Measurements from ENCODE around the gene ZNF428.
"Not testable (repeated sequence)": the region's sequence is repeated elsewhere in the genome, so short reads cannot be mapped to it uniquely, and the experiment has no call there.

Gene ZNF428

DNA sequence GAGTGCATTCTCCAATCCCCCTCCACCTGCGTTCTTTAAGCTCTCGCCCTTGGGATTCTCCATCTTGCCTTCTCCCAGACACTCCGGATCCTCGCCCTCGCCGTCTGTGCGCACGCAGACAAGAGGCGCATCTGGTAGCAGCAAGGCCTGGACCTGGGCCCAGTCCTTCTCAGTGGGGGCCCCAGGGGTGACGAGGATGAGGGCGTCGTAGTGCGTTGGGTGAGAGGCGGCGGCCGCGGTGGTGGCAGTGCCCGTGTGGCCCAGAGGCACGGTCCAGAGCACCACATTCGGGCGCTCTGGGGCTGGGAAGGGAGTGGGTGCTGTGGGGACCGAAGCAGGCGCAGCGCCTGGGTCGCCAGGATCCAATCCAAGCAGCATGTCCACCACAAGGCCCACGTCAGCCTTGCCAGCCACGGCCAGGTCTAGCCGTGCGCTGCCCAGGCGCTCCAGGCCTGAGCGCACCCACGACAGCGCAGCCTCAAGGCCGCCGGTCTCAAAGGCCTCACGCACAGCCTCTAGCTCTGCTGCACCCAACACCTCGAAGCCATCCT is 26.6 kb downstream of the ZNF428 start:
- DNase-seq (ENCODE audit: low spot score): no peak

DNA sequence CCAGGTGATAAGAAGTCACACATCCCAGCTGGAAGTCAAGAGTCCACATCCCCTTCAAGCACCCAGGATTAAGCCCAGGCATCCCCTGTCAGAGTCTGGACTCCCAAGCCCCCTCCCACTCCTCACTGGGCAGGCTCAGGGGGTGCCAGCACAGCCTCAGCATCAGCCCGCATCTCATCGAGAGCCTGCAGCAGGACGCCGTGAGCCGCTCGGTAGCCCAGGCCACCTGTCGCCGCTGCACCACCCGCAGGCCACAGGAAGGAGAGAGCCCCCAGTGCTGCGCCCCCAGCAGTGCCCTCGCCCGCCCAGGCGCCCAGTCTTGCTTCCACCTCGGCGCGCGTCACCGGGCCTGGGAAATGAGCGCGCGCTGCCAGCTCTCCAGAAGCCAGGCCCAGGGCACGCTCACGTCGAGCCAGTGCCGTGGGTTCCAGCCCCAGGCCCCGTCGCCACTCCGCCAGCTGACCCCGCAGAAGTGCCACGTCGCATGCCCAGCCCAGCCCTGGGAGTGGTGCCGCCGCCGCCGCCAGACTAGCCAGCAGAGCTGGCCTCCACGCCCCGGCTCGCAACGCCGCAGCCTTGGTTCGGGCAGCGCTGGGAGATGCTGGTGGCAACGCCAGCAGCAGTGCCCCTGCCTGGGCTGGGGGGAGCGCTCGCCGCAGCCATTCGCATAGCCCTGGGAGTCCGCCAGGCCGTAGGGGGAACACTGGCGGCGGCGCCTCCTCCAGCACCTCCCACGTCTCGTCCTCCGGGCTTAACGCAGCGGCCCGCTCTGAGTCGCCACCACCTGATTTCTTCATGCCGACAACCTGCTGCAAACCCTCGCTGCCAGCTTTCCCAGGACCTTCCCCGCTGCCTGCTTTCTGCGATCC is 27.3 kb downstream of the ZNF428 start:
- no peak for DNase-seq (ENCODE audit: low spot score)

DNA sequence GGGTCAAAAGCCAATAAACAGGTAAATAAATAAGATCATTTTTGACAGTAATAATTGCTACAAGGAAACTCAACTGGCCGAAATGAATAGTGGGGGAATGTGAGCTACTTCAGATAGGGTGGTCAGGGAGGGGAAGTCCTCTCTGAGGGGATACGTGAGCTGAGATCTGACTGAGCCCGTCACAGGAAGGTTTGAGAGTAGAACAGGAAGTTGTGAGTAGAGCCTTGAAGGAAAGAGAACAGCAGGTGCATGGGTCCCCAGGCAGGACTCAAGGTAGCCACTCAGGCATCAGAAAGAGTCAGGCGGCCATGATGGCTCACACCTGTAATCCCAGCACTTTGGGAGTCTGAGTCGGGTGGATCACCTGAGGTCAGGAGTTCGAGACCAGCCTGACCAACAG is 29.8 kb downstream of the ZNF428 start:
- no peak for DNase-seq (ENCODE audit: low spot score)

DNA sequence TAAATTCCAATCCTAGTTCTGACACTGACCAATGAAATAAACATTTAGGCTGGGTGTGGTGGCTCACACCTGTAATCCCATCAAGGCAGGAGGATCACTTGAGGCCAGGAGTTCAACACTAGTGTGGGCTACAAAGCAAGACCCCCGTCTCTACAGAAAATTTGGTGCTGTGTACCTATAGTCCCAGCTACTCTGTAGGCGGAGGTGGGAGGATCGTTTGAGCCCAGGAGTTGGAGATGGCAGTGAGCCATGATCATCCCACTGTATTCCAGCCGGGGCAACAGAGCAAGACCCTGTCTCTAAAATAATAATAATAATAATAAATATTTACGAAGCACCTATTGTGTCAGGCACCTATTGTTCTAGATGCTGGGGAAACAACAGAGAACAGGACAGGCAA is 30.2 kb downstream of the ZNF428 start:
- DNase-seq (ENCODE audit: low spot score): no peak

DNA sequence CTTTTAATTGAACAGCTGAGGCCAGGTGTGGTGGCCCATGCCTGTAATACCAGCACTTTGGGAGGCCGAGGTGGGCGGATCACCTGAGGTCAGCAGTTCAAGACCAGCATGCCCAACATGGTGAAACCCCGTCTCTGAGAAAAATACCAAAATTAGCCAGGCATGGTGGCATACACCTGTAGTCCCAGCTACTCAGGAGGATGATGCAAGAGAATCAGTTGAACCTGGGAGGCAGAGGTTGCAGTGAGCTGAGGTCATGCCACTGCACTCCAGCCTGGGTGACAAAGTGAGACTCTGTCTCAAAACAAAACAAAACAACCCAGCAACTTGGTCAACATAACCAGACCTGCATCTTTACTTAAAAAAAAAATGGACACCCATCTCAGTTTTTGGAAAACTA is 32.4 kb downstream of the ZNF428 start:
- not testable (repeated sequence) for DNase-seq (ENCODE audit: low spot score)

DNA sequence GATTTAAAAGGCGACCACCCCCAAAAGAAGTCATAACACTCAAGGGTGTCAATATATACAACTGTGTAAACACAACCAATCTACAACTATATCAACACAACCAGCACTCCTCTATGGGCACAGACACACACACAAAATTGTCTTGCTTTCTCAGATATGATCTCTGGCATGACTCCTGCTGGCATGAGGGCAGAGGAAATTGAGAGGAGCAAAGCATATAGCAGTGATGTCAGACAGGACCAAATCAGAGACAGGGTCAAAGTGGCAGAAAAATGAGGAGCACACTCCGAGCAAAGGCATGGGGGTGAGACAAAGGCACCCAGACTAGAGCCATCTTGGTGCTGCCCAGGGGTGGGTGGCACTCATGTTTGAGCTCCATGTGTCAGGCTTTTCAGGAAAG is 33.1 kb downstream of the ZNF428 start:
- DNase-seq (ENCODE audit: low spot score): no peak

DNA sequence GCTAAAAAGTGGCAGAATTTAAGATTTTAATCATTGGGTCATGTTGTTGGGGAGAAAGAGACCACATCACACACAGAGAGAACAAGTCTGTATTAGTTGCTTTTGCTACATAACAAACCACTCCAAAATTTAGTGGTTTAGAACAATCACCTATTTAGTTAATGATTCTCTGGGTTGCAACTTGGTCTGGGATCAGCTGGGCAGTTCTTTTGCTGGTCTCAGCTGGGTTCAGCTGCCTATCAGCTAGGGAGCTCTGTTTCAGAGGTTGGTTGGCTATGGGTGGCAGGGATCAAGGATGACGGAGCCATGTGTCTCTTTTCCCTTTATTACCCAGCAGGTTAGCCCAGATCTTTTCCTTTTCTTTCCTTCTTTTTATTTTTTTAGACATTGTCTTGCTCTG is 34.9 kb downstream of the ZNF428 start:
- DNase-seq (ENCODE audit: low spot score): no peak

DNA sequence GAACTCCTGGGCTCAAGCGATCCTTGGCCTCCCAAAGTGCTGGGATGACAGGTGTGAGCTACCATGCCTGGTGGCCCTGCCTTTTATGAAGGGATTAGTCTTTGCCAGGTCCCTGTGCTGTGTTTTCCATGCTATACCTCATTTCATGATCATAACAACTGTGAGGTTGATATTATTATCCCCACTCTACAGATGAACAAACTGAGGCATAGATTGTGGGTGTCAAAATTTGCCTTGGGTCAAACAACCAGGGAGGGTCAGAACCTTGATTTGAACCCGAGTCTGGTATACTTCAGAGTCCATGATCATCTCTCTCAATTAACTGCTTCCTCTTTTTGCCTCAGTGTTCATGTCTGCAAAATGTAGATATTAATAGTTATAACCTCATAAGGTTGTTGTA is 36.9 kb downstream of the ZNF428 start:
- no peak for DNase-seq (ENCODE audit: low spot score)

DNA sequence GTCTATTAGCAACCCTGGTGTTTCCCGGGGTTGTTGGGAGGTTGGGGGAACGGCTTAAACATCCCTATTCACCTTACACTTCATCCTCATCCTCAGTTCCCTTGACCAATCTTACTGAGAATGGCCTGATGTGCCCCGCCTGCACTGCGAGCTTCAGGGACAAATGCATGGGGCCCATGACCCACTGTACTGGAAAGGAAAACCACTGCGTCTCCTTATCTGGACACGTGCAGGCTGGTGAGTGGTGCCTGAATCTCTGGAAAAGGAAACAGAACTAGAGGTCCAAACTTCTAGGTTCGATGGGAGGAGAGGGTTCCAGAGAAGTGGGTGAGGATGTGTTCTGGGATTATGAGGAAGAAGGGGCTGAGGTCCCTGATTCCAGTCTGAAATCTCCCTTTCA is 38.0 kb downstream of the ZNF428 start:
- no peak for DNase-seq (ENCODE audit: low spot score)

DNA sequence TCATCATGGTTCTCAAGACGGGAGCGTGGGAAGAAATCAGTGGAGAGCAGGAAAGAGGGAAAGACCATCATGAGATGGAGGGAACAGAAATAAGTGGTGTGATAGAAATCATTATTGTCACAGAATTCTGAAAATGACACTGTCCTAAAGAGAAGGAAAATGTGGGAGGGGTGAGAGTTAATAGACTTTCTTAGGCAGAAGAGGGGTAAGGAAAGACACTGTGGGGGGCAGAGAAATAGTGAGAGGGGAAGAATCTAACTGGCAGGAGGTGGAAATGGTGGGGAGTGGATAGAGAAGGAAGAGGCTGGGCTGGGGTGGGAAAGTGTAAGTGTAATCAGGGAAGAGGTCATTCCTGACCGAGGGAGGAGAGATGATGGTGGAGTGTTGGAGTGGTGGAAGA is 40.6 kb downstream of the ZNF428 start:
- DNase-seq (ENCODE audit: low spot score): no peak

DNA sequence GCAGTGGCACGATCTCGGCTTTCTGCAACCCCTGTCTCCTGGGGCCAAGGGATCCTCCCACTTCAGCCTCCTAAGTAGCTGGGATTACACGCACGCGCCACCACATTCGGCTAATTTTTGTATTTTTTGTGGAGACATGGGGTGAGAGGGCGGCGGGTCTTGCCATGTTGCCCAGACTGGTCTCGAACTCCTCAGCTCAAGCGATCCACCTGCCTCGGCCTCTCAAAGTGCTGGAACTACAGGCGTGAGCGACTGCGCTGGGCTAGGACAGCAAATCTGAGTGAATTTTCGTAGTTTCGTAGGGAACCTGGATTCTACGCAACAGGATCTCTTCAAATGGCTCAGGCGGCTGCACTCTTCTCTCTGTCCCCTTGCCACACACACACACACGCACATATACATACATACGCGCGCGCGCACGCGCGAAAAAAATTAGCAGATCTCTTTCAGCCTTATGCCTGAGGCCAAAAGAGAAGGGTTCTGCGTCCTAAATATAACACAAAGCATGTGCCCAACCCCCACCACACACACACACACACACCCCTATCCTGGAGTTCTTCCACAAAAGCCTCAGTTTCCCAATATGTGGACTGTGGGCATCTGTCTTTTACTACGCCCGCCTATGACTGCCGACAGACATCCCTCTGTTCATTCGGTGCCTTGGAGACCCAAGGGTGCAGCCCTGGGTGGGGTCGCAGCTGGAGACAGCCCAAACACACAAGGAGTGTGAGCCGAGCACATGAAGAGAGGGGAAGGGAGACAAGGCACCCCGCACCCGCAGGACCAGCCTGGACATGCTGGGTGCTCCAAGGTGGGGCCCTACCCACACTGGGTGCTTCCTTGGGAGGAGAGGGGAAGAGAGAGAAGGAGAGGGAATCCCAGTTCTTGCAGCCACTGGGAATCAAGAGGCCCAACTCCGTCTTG is 43.2 kb downstream of the ZNF428 start:
- DNase-seq (ENCODE audit: low spot score): no peak

DNA sequence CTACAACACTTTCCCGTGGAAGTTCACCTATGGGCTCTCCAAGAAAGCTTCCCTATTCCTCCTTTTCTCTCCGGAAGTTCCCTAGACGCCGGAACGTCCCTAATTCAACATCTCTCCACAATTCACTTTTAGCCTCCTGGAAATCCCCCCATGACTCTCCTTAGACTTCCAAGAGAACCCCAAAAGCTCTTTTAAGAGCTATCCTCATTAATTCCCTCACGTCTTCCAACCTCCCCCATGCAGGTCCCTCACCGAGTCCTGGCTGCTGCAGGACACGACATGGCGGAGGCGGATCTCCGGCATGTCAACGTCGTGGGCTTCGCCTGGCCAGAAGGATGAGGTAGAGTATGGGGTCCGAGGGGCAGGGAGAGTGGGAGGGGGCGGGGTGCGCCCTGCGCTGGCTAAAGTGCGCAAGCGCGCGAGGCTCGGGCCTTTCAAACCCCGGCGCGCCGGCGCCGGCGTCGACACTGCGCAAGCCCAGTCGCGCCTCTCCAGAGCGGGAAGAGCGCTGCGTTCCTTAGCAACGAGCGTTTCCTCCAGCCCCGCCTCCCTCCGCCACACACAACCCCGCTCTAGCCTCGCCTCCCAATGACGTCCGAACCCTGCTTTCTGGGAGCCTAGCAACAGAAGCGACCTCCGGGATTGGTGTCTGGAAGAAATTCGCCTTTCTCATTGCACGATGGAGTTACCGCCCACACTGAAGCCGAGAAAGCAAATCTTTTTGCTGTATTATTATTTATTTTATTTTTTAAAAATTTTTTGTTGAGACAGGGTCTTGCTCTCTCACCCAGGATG is 44.1 kb downstream of the ZNF428 start, which contains the start of the genes PINLYP and XRCC1:
TSS of gene PINLYP (plus strand) at position 646 of the 795 bp plus-strand sequence. CDS start 1,391 bp downstream, outside the sequence.
TSS of gene XRCC1 (minus strand) at position 372 of the 795 bp plus-strand sequence. CDS start at position 303, 69 bp downstream.
- DNase-seq (ENCODE audit: low spot score): peak; percentile 97

DNA sequence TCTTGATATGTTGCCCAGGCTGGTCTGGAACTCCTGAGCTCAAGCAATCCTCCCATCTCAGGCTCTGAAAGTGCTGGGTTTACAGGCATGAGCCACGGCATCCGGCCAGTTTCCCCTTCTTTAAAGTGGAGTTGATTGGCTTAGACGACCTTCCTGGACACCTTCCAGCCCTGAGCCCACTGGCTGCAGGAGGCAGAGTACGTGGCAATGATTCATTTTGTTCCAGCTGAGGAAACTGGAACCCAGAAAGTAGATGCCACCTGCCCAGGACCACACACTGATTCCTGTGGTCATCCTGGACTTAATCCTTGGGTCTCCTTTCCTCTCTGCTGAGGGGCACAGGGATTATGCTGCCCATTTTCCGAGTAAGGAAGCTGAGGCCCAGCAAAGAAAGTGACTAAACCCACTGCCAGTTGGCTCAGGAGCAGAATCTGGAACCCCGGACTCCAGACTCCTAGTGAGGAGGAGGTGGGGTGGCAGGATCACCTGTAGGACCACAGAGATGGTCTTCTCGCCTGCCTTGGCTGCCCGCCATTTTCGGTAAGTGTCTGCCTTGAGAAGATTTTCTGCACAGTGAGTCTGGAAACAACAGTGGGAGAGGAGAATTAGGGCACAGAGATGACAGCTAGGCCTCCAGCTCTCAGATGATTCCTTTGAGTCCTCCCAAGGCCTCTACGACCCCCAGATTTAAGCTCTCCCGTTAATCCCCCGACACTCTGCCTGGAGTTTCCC is 44.8 kb downstream of the ZNF428 start:
- DNase-seq (ENCODE audit: low spot score): no peak

DNA sequence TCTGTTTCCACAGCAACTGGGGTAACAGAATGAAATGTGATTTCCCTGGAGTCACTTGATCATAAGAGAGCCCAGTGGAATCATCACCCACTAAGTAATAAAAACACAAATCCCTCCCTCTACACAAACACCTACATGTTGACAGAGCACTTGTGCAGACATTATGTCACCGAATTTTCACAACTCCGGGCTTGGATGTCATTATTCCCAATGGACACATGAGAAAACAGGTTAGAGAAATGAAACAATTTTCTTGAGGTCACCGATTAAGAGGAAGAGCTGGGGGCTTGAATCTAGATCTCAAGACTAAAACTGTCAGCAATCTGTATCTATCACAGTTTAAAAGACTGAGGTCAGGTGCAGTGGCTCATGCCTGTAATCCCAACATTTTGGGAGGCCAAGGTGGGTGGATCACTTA is 47.2 kb downstream of the ZNF428 start:
- peak; percentile 46 for DNase-seq (ENCODE audit: low spot score)

DNA sequence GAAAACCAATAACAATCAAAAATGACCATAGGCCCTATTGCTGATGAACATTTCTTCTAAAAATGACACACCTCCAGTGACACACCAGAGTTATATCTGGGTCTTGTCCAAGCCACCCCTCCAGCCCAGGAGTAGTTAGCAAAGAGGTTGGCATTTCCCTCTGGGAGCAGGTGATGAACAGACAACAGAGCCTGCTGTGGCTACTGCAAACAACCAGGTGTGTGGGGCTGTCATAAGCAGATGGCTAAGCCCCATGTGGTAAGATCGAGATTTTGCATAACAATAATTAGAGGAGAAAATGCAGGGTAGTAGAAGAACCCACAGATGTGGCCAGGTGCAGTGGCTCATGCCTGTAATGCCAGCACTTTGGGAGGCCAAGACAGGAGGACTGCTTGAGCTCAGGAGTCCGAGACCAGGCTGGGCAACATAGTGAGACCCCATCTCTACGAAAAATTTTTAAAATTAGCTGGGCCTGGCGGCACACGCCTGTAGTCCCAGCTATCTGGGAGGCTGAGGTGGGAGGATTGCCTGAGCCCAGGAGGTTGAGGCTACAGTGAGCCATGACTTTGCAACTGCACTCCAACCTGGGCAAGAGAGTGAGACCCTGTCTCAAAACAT is 49.1 kb downstream of the ZNF428 start:
- no peak for DNase-seq (ENCODE audit: low spot score)

DNA sequence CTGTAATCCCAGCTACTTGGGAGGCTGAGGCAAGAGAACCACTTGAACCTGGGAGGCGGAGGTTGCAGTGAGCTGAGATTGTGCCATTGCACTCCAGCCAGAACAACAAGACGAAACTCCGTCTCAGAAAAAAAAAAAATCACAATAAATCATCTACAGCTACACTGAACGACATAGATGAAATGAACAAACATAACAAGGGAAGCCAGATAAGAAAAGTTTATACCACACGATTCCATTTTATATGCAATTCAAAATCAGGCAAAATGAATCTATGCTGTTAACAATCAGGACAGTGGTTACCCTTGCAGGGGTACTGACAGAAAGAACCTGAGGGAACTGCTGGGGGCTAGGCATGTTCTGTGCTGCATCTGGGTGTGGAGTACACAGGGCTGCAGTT is 49.8 kb downstream of the ZNF428 start:
- DNase-seq (ENCODE audit: low spot score): no peak

DNA sequence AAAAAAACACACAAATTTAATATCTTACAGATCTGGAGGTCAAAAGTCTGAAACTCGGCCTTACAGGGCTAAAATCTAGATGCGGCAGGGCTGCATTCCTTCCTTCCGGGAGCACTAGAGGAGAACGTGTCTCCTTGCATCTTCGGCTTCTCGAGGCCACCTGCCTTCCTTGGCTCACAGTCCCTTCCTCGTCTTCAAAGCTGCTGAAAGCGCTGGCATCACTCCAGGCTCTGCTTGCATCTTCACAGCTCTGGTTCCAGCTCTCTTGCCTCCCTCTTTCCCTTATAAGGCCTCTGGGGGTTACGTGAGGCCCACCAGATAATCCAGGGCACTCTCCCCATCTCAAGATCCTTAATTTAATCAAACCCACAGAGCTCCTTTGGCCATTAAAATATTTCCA is 54.6 kb downstream of the ZNF428 start:
- no peak for DNase-seq (ENCODE audit: low spot score)

DNA sequence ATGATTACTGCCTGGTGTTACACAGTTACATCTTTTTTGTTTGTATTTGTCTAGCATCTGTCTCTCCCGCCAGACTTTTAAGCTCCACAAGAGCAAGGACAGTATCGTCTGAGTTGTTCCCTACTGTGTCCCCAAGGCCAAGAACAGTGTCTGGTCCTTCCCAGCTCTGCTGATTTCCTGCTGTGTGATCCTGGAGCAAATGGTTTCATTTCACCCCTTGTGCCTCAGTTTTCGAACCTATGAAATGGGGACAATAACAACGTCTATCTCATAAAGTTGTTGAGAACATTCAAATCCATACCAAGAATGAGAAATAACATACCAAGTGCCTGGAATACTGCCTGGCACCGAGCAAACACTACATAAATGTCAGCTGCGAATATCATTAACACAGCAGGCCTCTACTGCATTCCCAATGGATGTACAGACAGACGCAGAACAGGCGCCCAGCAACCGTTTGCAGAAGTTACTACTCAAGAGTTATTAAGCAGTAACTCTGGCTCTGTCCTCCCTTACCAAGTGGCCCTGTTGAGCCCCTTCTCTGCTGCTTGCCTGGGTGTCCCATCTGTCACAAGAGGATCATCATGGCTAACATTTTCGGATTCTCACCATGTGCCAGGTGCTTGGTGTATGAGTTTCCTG is 55.5 kb downstream of the ZNF428 start:
- DNase-seq (ENCODE audit: low spot score): no peak

DNA sequence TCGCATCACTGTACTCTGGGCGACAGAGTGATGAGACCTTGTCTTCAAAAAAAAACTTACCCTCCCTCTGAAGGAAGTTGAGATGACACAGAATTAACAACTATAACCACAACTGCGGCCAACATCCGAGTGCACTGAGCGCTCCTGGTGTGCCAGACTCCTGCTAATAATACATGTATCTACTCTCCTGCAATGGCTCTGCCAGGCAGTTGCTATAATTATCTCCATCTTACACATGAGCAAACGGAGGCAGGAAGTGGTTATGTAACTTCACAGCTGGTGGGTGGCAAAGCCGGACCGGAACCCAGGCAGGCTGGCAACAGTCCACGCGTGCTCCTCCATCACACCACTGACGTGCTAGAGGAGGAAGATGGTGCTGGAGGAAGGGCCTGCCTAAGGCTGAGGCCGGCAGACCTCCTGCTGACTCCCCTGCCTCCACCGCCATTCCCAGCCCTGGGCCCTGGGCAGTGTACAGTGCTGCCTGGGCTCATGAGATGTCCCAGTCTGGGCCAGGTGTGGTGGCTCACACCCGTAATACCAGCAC is 56.7 kb downstream of the ZNF428 start:
- no peak for DNase-seq (ENCODE audit: low spot score)

DNA sequence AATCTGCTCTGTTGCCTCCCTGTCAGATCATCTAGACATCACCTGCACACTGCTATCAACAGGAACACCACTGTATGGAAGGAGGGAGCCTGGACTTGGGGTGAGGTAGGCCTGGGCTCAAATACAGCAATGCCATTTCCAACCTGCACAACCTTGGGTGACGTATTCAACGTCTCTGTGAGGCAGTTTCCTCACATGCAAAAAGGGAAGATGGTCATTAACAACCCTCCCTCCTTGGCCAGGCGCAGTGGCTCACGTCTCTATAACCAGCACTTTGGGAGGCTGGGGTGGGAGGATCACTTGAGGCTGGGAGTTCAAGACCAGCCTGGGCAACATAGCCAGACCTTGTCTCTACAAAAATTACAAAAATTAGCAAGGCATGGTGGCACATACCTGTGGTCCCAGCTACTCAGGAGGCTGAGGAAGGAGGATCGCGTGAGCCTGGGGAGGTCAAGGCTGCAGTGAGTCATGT is 57.2 kb downstream of the ZNF428 start:
- no peak for DNase-seq (ENCODE audit: low spot score)

Measured in HuH-7 (cell line).